ENCODE data around the gene NHLH2.

The NHLH2 gene

GRCh38 chr1:115838431-115839028, 2.4 kb downstream of the NHLH2 start:
- no peak for DNase-seq (ENCODE audit: extremely low read depth in 1 of 2, low read depth in 1 of 2)

GRCh38 chr1:115837740-115838421, 3.0 kb downstream of the NHLH2 start:
- DNase-seq (ENCODE audit: extremely low read depth in 1 of 2, low read depth in 1 of 2): no peak

GRCh38 chr1:115837341-115837739, 3.6 kb downstream of the NHLH2 start:
- DNase-seq (ENCODE audit: extremely low read depth in 1 of 2, low read depth in 1 of 2): no peak

GRCh38 chr1:115833856-115834255, 7.1 kb downstream of the NHLH2 start:
- no peak for DNase-seq (ENCODE audit: extremely low read depth in 1 of 2, low read depth in 1 of 2)

GRCh38 chr1:115832651-115833050, 8.3 kb downstream of the NHLH2 start:
- no peak for DNase-seq (ENCODE audit: extremely low read depth in 1 of 2, low read depth in 1 of 2)

GRCh38 chr1:115830963-115831362, 10.0 kb downstream of the NHLH2 start:
- no peak for DNase-seq (ENCODE audit: extremely low read depth in 1 of 2, low read depth in 1 of 2)

GRCh38 chr1:115829947-115830346, 11.0 kb downstream of the NHLH2 start:
- no peak for DNase-seq (ENCODE audit: extremely low read depth in 1 of 2, low read depth in 1 of 2)

- DNase-seq (ENCODE audit: extremely low read depth in 1 of 2, low read depth in 1 of 2): no peak
Observed at GRCh38 chr1:115829023-115829674, 11.8 kb downstream of the NHLH2 start.

GRCh38 chr1:115828101-115829022, 12.6 kb downstream of the NHLH2 start:
- DNase-seq (ENCODE audit: extremely low read depth in 1 of 2, low read depth in 1 of 2): no peak

- no peak for DNase-seq (ENCODE audit: extremely low read depth in 1 of 2, low read depth in 1 of 2)
Observed at GRCh38 chr1:115827452-115828044, 13.4 kb downstream of the NHLH2 start.

GRCh38 chr1:115826628-115827027, 14.3 kb downstream of the NHLH2 start:
- DNase-seq (ENCODE audit: extremely low read depth in 1 of 2, low read depth in 1 of 2): no peak

- DNase-seq (ENCODE audit: extremely low read depth in 1 of 2, low read depth in 1 of 2): no peak
Observed at GRCh38 chr1:115822117-115822516, 18.8 kb downstream of the NHLH2 start.

GRCh38 chr1:115815694-115816093, 25.2 kb downstream of the NHLH2 start:
- DNase-seq (ENCODE audit: extremely low read depth in 1 of 2, low read depth in 1 of 2): no peak

GRCh38 chr1:115814685-115815398, 26.1 kb downstream of the NHLH2 start:
- no peak for DNase-seq (ENCODE audit: extremely low read depth in 1 of 2, low read depth in 1 of 2)

GRCh38 chr1:115813727-115814126, 27.2 kb downstream of the NHLH2 start:
- no peak for DNase-seq (ENCODE audit: extremely low read depth in 1 of 2, low read depth in 1 of 2)

GRCh38 chr1:115811140-115811828, 29.6 kb downstream of the NHLH2 start:
- no peak for DNase-seq (ENCODE audit: extremely low read depth in 1 of 2, low read depth in 1 of 2)

- no peak for DNase-seq (ENCODE audit: extremely low read depth in 1 of 2, low read depth in 1 of 2)
Observed at GRCh38 chr1:115810609-115811008, 30.3 kb downstream of the NHLH2 start.

GRCh38 chr1:115809847-115810246, 31.1 kb downstream of the NHLH2 start:
- DNase-seq (ENCODE audit: extremely low read depth in 1 of 2, low read depth in 1 of 2): no peak

GRCh38 chr1:115809076-115809475, 31.9 kb downstream of the NHLH2 start:
- DNase-seq (ENCODE audit: extremely low read depth in 1 of 2, low read depth in 1 of 2): no peak

GRCh38 chr1:115807723-115808122, 33.2 kb downstream of the NHLH2 start:
- no peak for DNase-seq (ENCODE audit: extremely low read depth in 1 of 2, low read depth in 1 of 2)

Measured in activated CD8-positive, alpha-beta memory T cell treated with anti-CD3 and anti-CD28 coated beads for 1 hour (primary cell).